Measurements from ENCODE around the gene BIRC2. TPM values are rescaled to one million over a fixed set of nuclear protein-coding genes. Genes with fewer than 3 reads are reported as not detected.

BIRC2 gene
- total RNA-seq, 1 experiment from 2014 or later: 28.2 TPM

GRCh38 chr11:102320188-102320587 is 26.8 kb upstream of the BIRC2 start:
- no peak overlapping the region for H2AK5ac ChIP-seq (ENCODE audit: insufficient read length, low read length)
- no peak overlapping the region for H4K5ac ChIP-seq (ENCODE audit: insufficient read length, low read depth, low read length)
- H3K9me3 ChIP-seq (ENCODE audit: control insufficient read depth, low read depth, low read length): no peaks in the 10 kb centered on the region
- no peaks in the 10 kb centered on the region for H3K79me1 ChIP-seq (ENCODE audit: insufficient read depth, low read depth, low read length, poor library complexity, severe bottlenecking)
- no peak overlapping the region for H3K4ac ChIP-seq (ENCODE audit: low read depth, low read length)
- Mint-ChIP-seq H3K9me3 (no peaks in the 10 kb centered on the region), H3K4me1 (peaks cover 6% of the 10 kb centered on the region in 2 experiments; a peak in 3 of 4 replicates), H3K27me3 (ENCODE audit: low read depth) (peaks cover 27% of the 10 kb centered on the region), H3K4me3 (no peak overlapping the region), H3K27ac (peak overlapping the region in 1 of 3 experiments; percentile 74; a peak in 1 of 7 replicates), H3K36me3 (ENCODE audit: insufficient read depth in 1 of 3, low read depth in 3 of 3) (no peaks in the 10 kb centered on the region)
- H3K18ac ChIP-seq (ENCODE audit: insufficient read length, low read depth, low read length): no peak overlapping the region
- no peak overlapping the region for H4K91ac ChIP-seq (ENCODE audit: insufficient read length, low read depth, low read length)
- no peak overlapping the region for H2BK120ac ChIP-seq (ENCODE audit: low read depth, low read length, poor library complexity, severe bottlenecking)
- no peak overlapping the region for H2BK15ac ChIP-seq (ENCODE audit: low read depth, low read length)
- H3K27me3 ChIP-seq (ENCODE audit: insufficient read depth, low read length): no peaks in the 10 kb centered on the region; the same call in 1 of the 2 replicates
- H3K56ac ChIP-seq (ENCODE audit: insufficient read length, low read depth, low read length): no peak overlapping the region
- no peak overlapping the region for H2BK20ac ChIP-seq (ENCODE audit: low read depth, low read length, poor library complexity, severe bottlenecking)
- no peaks in the 10 kb centered on the region for H4K20me1 ChIP-seq (ENCODE audit: control insufficient read depth, insufficient read depth, insufficient read length)
- H3K9ac ChIP-seq (ENCODE audit: extremely low read depth, insufficient read length, low read length): no peak overlapping the region
- no peak overlapping the region for H3K27ac ChIP-seq (ENCODE audit: insufficient read length, low read depth, low read length)
- no peak overlapping the region for H3T11ph ChIP-seq (ENCODE audit: low read length)
- no peak overlapping the region for H2AFZ ChIP-seq (ENCODE audit: low read length)
- no peak overlapping the region for H3K4me2 ChIP-seq (ENCODE audit: insufficient read depth, insufficient read length, low read length)
- H3K4me1 ChIP-seq (ENCODE audit: insufficient read depth, low read length): peaks cover 2% of the 10 kb centered on the region; the same call in 1 of the 2 replicates
- no peak overlapping the region for H2BK5ac ChIP-seq (ENCODE audit: insufficient read length, low read length)
- no peaks in the 10 kb centered on the region for H3K79me2 ChIP-seq (ENCODE audit: insufficient read depth, low read length)
- H3K14ac ChIP-seq (ENCODE audit: insufficient read depth, low read length): no peak overlapping the region
- no peak overlapping the region for H4K8ac ChIP-seq (replicated peaks; ENCODE audit: insufficient read length, low read depth, low read length)
- no peak overlapping the region for H2BK12ac ChIP-seq (ENCODE audit: insufficient read length, low read depth, low read length)
- H3K23me2 ChIP-seq (ENCODE audit: insufficient read length, low read depth, low read length, poor library complexity, severe bottlenecking): peaks cover 8% of the 10 kb centered on the region
- no peak overlapping the region for H3K23ac ChIP-seq (ENCODE audit: insufficient read length, low read depth, low read length)
- DNase-seq: no peak
- no peak for TF ChIP-seq CTCF (conservative IDR thresholded peaks at IDR 0.05)
